ENCODE measurements around the gene XRCC5. TPM values are rescaled to one million over a fixed set of nuclear protein-coding genes. Genes with fewer than 3 reads are reported as not detected.

The XRCC5 gene
- total RNA-seq, 1 experiment from 2014 or later, result 322 TPM

DNA sequence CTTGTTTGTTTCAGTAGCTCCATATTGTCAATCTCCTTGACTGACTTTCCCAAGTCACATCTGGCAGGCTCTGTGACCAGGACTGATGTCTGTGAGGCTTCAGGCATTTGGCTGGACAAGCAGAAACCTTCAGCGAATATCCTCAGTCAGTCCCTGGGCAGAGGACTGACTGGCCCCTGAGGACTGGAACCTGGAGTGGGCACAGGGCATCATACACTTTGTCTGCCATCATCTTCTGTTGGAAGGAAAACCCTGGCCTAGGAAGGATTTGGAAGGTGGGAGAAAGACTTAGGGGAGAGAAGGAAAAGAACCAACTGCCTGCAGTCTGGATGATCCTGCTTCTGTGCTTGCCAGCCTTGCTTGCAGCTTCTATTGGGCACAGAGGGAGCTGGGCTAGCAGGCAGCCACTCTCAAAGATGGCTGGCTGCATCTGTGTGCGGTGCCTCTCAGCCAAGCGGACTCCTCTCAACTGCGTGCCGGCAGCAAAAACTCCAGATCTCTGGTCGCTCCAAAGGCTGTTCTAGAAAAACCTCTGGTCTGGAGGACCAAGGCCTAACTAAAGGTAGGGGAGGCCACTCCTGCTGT is 136.3 kb downstream of the XRCC5 start:
- BruUV-seq (replicated peaks), result no TSS peak
- H3K4me3 ChIP-seq (ENCODE audit: low read depth in 2 of 2, low read length in 2 of 2), result no peak overlapping the region
- TF ChIP-seq, protein P1, sequence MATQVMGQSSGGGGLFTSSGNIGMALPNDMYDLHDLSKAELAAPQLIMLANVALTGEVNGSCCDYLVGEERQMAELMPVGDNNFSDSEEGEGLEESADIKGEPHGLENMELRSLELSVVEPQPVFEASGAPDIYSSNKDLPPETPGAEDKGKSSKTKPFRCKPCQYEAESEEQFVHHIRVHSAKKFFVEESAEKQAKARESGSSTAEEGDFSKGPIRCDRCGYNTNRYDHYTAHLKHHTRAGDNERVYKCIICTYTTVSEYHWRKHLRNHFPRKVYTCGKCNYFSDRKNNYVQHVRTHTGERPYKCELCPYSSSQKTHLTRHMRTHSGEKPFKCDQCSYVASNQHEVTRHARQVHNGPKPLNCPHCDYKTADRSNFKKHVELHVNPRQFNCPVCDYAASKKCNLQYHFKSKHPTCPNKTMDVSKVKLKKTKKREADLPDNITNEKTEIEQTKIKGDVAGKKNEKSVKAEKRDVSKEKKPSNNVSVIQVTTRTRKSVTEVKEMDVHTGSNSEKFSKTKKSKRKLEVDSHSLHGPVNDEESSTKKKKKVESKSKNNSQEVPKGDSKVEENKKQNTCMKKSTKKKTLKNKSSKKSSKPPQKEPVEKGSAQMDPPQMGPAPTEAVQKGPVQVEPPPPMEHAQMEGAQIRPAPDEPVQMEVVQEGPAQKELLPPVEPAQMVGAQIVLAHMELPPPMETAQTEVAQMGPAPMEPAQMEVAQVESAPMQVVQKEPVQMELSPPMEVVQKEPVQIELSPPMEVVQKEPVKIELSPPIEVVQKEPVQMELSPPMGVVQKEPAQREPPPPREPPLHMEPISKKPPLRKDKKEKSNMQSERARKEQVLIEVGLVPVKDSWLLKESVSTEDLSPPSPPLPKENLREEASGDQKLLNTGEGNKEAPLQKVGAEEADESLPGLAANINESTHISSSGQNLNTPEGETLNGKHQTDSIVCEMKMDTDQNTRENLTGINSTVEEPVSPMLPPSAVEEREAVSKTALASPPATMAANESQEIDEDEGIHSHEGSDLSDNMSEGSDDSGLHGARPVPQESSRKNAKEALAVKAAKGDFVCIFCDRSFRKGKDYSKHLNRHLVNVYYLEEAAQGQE (IDR thresholded peaks at IDR 0.05; ENCODE audit: insufficient read depth in 1 of 2, low read depth in 2 of 2, low read length in 1 of 2), result no peak
- TF ChIP-seq, protein P2, sequence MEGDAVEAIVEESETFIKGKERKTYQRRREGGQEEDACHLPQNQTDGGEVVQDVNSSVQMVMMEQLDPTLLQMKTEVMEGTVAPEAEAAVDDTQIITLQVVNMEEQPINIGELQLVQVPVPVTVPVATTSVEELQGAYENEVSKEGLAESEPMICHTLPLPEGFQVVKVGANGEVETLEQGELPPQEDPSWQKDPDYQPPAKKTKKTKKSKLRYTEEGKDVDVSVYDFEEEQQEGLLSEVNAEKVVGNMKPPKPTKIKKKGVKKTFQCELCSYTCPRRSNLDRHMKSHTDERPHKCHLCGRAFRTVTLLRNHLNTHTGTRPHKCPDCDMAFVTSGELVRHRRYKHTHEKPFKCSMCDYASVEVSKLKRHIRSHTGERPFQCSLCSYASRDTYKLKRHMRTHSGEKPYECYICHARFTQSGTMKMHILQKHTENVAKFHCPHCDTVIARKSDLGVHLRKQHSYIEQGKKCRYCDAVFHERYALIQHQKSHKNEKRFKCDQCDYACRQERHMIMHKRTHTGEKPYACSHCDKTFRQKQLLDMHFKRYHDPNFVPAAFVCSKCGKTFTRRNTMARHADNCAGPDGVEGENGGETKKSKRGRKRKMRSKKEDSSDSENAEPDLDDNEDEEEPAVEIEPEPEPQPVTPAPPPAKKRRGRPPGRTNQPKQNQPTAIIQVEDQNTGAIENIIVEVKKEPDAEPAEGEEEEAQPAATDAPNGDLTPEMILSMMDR (IDR thresholded peaks at IDR 0.05), result no peak
- no peak for TF ChIP-seq POLR2AphosphoS5 (IDR thresholded peaks at IDR 0.05; ENCODE audit: low read depth, low read length)
- TF ChIP-seq TCF7L2 (IDR thresholded peaks at IDR 0.05; ENCODE audit: low read depth, low read length), result no peak
- ChIA-PET POLR2A (no interaction called here), CTCF (no interaction called here)
- intact Hi-C loops (cut with micrococcal nuclease; ENCODE audit: unreplicated experiment), result no loop called here
- no peak overlapping the region for H3K27ac ChIP-seq (ENCODE audit: low read length)
- no peaks in the 10 kb centered on the region for H3K9me3 ChIP-seq (ENCODE audit: control insufficient read depth, insufficient read depth, low read depth, low read length)
- DNase-seq (ENCODE audit: low read depth, low spot score), result no peak
- no peaks in the 10 kb centered on the region for H3K36me3 ChIP-seq (ENCODE audit: control insufficient read depth, insufficient read depth, low read length)
- no peaks in the 10 kb centered on the region for H3K4me1 ChIP-seq (ENCODE audit: control insufficient read depth, insufficient read depth, low read length)
- ATAC-seq, result no peak
- in situ Hi-C loops (cut with HindIII; ENCODE audit: low pct_unique_long_range_greater_than_20kb, low sequenced_read_pairs), result no loop called here
- H3K27me3 ChIP-seq (ENCODE audit: control insufficient read depth, insufficient read depth, low read length), result no peaks in the 10 kb centered on the region

DNA sequence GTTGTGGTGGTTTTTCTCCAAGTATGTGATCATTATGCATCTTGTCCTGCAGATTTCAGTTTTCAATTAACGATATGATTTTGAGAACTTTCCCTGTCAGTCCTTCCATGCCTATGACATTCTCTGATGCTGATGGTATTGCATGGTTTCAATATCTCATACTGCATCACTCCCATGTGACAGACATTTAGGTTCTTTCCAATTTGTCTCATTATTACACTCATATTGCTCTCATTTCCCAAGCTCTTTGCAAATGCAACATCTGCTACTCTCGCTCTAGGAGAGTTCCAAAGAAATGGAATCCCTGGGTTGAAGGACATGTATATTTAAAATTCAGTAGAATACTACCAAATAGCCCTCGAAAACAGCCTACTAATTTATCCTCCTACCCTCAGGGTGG is 137.6 kb downstream of the XRCC5 start:
- Histone ChIP-seq H3K4me1 (ENCODE audit: control insufficient read depth, insufficient read depth, low read length) (no peaks in the 10 kb centered on the region), H3K27me3 (ENCODE audit: control insufficient read depth, insufficient read depth, low read length) (no peaks in the 10 kb centered on the region), H3K4me3 (ENCODE audit: low read depth in 2 of 2, low read length in 2 of 2) (no peak overlapping the region), H3K9me3 (ENCODE audit: control insufficient read depth, insufficient read depth, low read depth, low read length) (no peaks in the 10 kb centered on the region), H3K27ac (ENCODE audit: low read length) (no peak overlapping the region), H3K36me3 (ENCODE audit: control insufficient read depth, insufficient read depth, low read length) (no peaks in the 10 kb centered on the region)
- TF ChIP-seq SIN3A (IDR thresholded peaks at IDR 0.05; ENCODE audit: borderline replicate concordance, insufficient read depth, low read depth, low read length) (no peak), POLR2AphosphoS5 (IDR thresholded peaks at IDR 0.05; ENCODE audit: low read depth, low read length) (no peak), TCF7L2 (IDR thresholded peaks at IDR 0.05; ENCODE audit: low read depth, low read length) (no peak)
- TF ChIP-seq, protein P1 (IDR thresholded peaks at IDR 0.05; ENCODE audit: insufficient read depth in 1 of 2, low read depth in 2 of 2, low read length in 1 of 2), result no peak
- TF ChIP-seq, protein P2 (IDR thresholded peaks at IDR 0.05), result no peak
- ATAC-seq (no peak), DNase-seq (ENCODE audit: low read depth, low spot score) (no peak)
- in situ Hi-C loops (cut with HindIII; ENCODE audit: low pct_unique_long_range_greater_than_20kb, low sequenced_read_pairs) (no loop called here), intact Hi-C loops (cut with micrococcal nuclease; ENCODE audit: unreplicated experiment) (no loop called here)
- POLR2A ChIA-PET, result no interaction called here
- CTCF ChIA-PET, result no interaction called here
- BruUV-seq (replicated peaks), result no TSS peak
